ENCODE measurements around the gene GLB1L. TPM values are rescaled to one million over a fixed set of nuclear protein-coding genes. Genes with fewer than 3 reads are reported as not detected.
A peak's percentile ranks its signal among the peaks of the same experiment; 100 is the strongest.

The GLB1L gene
- total and polyA plus RNA-seq, 5 experiments from 2014 or later = 0.62 to 2.7 (median 1.8) TPM

- H3K9me3 Mint-ChIP-seq = no peaks in the 10 kb centered on the region
- peak overlapping the region in 1 of 10 donors; percentile 26 for H3K4me3 Mint-ChIP-seq
- POLR2A ChIA-PET = interaction anchor here (0.6 to 20.8 kb wide), 3 partner anchors 15 to 58 kb away, joined by 4 to 591 read pairs (median 6); partner anchors contain the start of genes CNPPD1, GLB1L, STK16 and TUBA4A
- peak overlapping the region in 2 of 10 donors; percentile 37 to 44 for H3K27ac Mint-ChIP-seq
- peaks cover 21 to 47% (median 35%) of the 10 kb centered on the region in 4 donors for H3K4me1 Mint-ChIP-seq
- ATAC-seq = no peak
- no peak for DNase-seq
- peaks cover 0 to 72% (median 31%) of the 10 kb centered on the region in 3 donors for H3K36me3 Mint-ChIP-seq
- H3K27me3 Mint-ChIP-seq = no peaks in the 10 kb centered on the region
These were observed 10.9 kb downstream of the GLB1L start for GRCh38 chr2:219234331-219234730.

GRCh38 chr2:219230059-219230540 lies 15.1 kb downstream of the GLB1L start:
- no peaks in the 10 kb centered on the region for H3K27me3 Mint-ChIP-seq
- H3K4me3 Mint-ChIP-seq = peak overlapping the region; percentile 97 to 99 (median 99)
- peaks cover 0 to 60% (median 23%) of the 10 kb centered on the region in 3 donors for H3K36me3 Mint-ChIP-seq
- no peaks in the 10 kb centered on the region for H3K9me3 Mint-ChIP-seq
- POLR2A ChIA-PET = interaction anchor here (0.8 to 20.8 kb wide), 23 partner anchors 9 to 1000 kb away, joined by 3 to 591 read pairs (median 4); partner anchors contain the start of genes ABCB6, CNPPD1, DNAJB2 and DNPEP
- ATAC-seq (peak; percentile 9 to 14), DNase-seq (peak in 3 of 10 donors; percentile 34 to 36 (median 36))
- peaks cover 29 to 75% (median 61%) of the 10 kb centered on the region in 4 donors for H3K4me1 Mint-ChIP-seq
- peak overlapping the region; percentile 96 to 100 (median 98) for H3K27ac Mint-ChIP-seq

DNA sequence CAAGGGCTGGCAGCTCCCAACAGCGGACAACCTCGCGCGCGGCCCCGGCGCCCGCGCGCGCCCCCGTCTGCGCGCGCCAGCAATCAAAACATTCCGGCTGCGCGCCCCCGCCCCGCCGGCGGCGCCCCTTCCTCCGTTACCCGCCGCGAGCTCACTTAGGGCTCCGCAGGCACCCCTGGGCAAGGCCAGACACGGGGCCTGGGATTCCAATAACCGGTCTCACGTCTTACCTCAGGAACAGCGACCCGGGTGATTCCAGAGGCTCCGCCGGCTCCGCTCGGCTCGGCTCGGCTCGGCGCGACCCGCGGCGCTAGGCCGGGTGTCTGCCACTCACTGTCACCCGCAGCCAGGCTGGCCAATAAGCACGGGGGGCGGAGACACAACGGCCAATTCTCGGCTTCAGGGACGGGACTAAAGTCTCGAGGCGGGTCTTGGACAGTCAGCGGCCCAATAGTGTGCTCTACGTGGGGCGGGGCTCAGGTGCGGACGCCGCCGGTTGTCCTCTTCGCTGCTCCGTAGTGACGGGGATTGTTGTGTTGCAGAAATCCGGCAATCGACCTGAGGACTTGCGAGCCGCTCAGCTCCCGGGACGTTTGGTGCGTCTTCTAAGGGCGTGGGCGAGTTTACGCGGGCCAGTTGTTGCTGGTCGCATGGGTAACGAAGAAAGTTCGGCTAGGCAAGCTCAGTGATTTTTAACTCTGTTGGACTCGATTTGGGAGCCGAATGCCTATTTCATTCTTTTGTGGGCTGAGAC lies 15.8 kb downstream of the GLB1L start, which contains the start of the genes ANKZF1 and ATG9A:
Gene ANKZF1, plus strand, starts transcription at position 502 of the 754 bp plus-strand sequence. CDS start 452 bp downstream, outside the sequence.
Gene ATG9A, minus strand, starts transcription at position 332 of the 754 bp plus-strand sequence. CDS start 1,612 bp downstream, outside the sequence.
- Mint-ChIP-seq H3K27ac (peak within 1 kb of the TSS; percentile 96 to 100 (median 98)), H3K4me1 (peaks cover 29 to 78% (median 63%) of the 10 kb centered on the region in 4 donors), H3K4me3 (peak within 1 kb of the TSS; percentile 97 to 99 (median 99)), H3K27me3 (no peaks in the 10 kb centered on the region), H3K9me3 (no peaks in the 10 kb centered on the region), H3K36me3 (peaks cover 4 to 60% (median 25%) of the 10 kb centered on the region in 3 donors)
- POLR2A ChIA-PET = interaction anchor here (0.6 to 20.8 kb wide), 25 partner anchors 9 to 1000 kb away, joined by 3 to 591 read pairs (median 4); partner anchors contain the start of genes ABCB6, CNPPD1, DNAJB2 and DNPEP
- DNase-seq (peak; percentile 90 to 99 (median 98)), ATAC-seq (peak; percentile 95 to 96)

DNA sequence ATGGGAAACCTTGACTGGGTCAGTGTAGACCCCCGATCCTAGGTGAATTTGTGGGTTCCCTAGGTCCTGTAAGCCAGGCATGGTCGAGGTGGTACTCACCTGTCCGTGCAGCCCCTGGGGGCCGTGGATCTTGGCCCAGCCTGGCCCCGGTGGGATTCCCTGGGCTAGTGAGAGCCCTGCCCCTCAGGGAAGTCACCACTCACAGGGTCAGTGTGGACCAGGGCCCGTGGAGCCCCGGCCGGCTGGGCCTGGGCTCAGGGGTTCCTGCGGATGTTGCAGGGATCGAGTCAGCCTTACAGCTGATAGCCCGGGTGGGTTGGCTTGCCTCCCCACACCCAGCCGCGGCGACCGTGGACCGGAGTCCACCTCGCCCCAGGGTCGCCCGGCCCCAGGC lies 16.3 kb downstream of the GLB1L start:
- POLR2A ChIA-PET = interaction anchor here (0.6 to 20.8 kb wide), 20 partner anchors 8 to 999 kb away, joined by 3 to 591 read pairs (median 6); partner anchors contain the start of genes ABCB6, CNPPD1, DNAJB2 and DNPEP
- H3K4me3 Mint-ChIP-seq = peak overlapping the region; percentile 82 to 99 (median 86)
- H3K36me3 Mint-ChIP-seq = peaks cover 4 to 60% (median 24%) of the 10 kb centered on the region in 3 donors
- no peaks in the 10 kb centered on the region for H3K27me3 Mint-ChIP-seq
- no peaks in the 10 kb centered on the region for H3K9me3 Mint-ChIP-seq
- peak overlapping the region in 9 of 10 donors; percentile 56 to 96 (median 85) for H3K27ac Mint-ChIP-seq
- ATAC-seq = peak in 1 of 2 donors; percentile 16
- H3K4me1 Mint-ChIP-seq = peaks cover 25 to 73% (median 60%) of the 10 kb centered on the region in 4 donors
- peak in 1 of 10 donors; percentile 25 for DNase-seq

- H3K36me3 Mint-ChIP-seq = peaks cover 4 to 60% (median 21%) of the 10 kb centered on the region in 3 donors
- peaks cover 24 to 68% (median 57%) of the 10 kb centered on the region in 4 donors for H3K4me1 Mint-ChIP-seq
- H3K27ac Mint-ChIP-seq = peak overlapping the region; percentile 48 to 96 (median 84)
- no peaks in the 10 kb centered on the region for H3K9me3 Mint-ChIP-seq
- H3K4me3 Mint-ChIP-seq = peak overlapping the region; percentile 82 to 99 (median 86)
- no peak for ATAC-seq
- POLR2A ChIA-PET = interaction anchor here (0.6 to 20.8 kb wide), 11 partner anchors 10 to 159 kb away, joined by 3 to 591 read pairs (median 14); partner anchors contain the start of genes ABCB6, CNPPD1, DNAJB2 and DNPEP
- DNase-seq = no peak
- no peaks in the 10 kb centered on the region for H3K27me3 Mint-ChIP-seq
These were observed 17.0 kb downstream of the GLB1L start for GRCh38 chr2:219228041-219228910.

- no peak overlapping the region for H3K4me3 Mint-ChIP-seq
- DNase-seq (no peak), ATAC-seq (no peak)
- peak overlapping the region in 3 of 10 donors; percentile 17 to 51 (median 27) for H3K27ac Mint-ChIP-seq
- H3K27me3 Mint-ChIP-seq = no peaks in the 10 kb centered on the region
- POLR2A ChIA-PET = interaction anchor here (1.8 to 20.8 kb wide), 2 partner anchors 24 to 49 kb away, joined by 6 to 591 read pairs; partner anchors contain the start of genes CNPPD1, GLB1L, STK16 and TUBA4A
- H3K9me3 Mint-ChIP-seq = no peaks in the 10 kb centered on the region
- peaks cover 20 to 45% (median 39%) of the 10 kb centered on the region in 4 donors for H3K4me1 Mint-ChIP-seq
- peaks cover 4 to 68% (median 22%) of the 10 kb centered on the region in 3 donors for H3K36me3 Mint-ChIP-seq
These were observed 19.9 kb downstream of the GLB1L start for GRCh38 chr2:219225350-219225749.

DNA sequence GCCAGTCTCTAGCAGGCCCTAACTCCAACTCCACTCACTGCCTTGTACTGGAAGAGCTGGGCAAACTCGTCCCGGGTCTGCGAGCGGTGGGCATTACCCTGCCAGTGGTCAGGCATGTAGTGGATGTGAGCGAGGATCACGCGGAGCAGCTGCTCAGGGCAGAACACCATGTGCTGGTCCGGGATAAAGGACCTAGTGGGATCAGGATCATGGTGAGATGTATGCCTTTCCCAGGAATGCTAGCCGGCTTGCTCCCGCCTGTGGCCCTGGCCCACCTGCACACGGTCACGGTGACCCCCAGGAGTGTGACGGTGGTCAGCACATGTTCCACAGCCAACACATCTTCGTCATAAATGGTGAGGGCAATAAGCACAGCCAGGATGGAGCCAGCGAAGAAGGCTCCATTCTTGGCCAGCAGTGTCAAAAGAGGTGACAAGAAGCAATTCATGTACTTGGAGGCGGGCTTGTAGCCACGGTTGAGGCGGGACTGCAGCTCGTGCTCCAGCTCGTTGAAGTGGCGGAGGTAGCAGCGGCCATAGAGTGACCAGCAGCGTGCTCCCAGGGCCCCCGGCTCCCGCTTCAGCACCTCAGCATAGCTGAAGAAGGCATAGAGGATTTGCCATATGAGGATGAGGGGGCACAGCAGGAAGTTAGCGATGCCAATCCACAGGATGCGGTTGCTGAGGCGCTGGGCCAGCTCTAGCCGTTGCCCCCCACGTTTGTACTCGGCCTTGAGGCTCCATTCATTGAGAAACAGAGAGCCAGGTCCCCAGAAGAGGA lies 21.2 kb downstream of the GLB1L start:
- no peaks in the 10 kb centered on the region for H3K9me3 Mint-ChIP-seq
- peaks cover 4 to 69% (median 24%) of the 10 kb centered on the region in 3 donors for H3K36me3 Mint-ChIP-seq
- H3K4me3 Mint-ChIP-seq = no peak overlapping the region
- no peak for ATAC-seq
- H3K27ac Mint-ChIP-seq = no peak overlapping the region
- peaks cover 14 to 47% (median 37%) of the 10 kb centered on the region in 4 donors for H3K4me1 Mint-ChIP-seq
- POLR2A ChIA-PET = interaction anchor here (1.1 to 1.8 kb wide), 4 partner anchors 13 to 71 kb away, joined by 3 to 6 read pairs (median 4); partner anchors contain the start of gene CNPPD1
- no peak for DNase-seq
- H3K27me3 Mint-ChIP-seq = no peaks in the 10 kb centered on the region

GRCh38 chr2:219221957-219222518 lies 23.2 kb downstream of the GLB1L start:
- Mint-ChIP-seq H3K9me3 (no peaks in the 10 kb centered on the region), H3K27ac (peak overlapping the region in 1 of 10 donors; percentile 71), H3K36me3 (peaks cover 4 to 66% (median 21%) of the 10 kb centered on the region in 3 donors), H3K4me3 (no peak overlapping the region), H3K4me1 (peaks cover 15 to 39% (median 31%) of the 10 kb centered on the region in 4 donors), H3K27me3 (no peaks in the 10 kb centered on the region)
- POLR2A ChIA-PET = interaction anchor here (1.0 to 2.1 kb wide), 4 partner anchors 16 to 46 kb away, joined by 4 to 9 read pairs (median 6); partner anchors contain the start of gene GLB1L
- ATAC-seq (no peak), DNase-seq (no peak)

GRCh38 chr2:219220652-219221402 lies 24.4 kb downstream of the GLB1L start:
- Mint-ChIP-seq H3K9me3 (no peaks in the 10 kb centered on the region), H3K4me1 (peaks cover 19 to 40% (median 32%) of the 10 kb centered on the region in 4 donors), H3K4me3 (peak overlapping the region in 1 of 10 donors; percentile 75), H3K27ac (peak overlapping the region in 1 of 10 donors; percentile 34), H3K27me3 (no peaks in the 10 kb centered on the region), H3K36me3 (peaks cover 4 to 56% (median 21%) of the 10 kb centered on the region in 3 donors)
- no peak for ATAC-seq
- DNase-seq = no peak
- POLR2A ChIA-PET = interaction anchor here (1.4 to 3.9 kb wide), 3 partner anchors 9 to 30 kb away, joined by 7 to 62 read pairs (median 9); partner anchors contain the start of genes ANKZF1, ATG9A, TUBA4A and TUBA4B

Data from naive thymus-derived CD8-positive, alpha-beta T cell (primary cell).